Thyroid gland (tissue), 4 donors: ENCODE measurements around the gene TENM3.

Experiments
- POLR2A ChIP-seq, 2 donors: fragments of 450-650 bp; IDR thresholded peaks; one replicate each; pipeline ENCODE4 v1.6.1; 2017; ENCODE audit warnings: antibody characterized with exemption in 2 of 2, mild to moderate bottlenecking in 2 of 2, moderate library complexity in 1 of 2
- TF ChIP-seq, protein P1 (sequence below), 6 experiments: fragments of 200-600 bp in 3 of 6; fragments of 450-650 bp in 3 of 6; sonication (generic) in 3 of 6; IDR thresholded peaks; one replicate each; pipeline ENCODE4 v1.5.1; 2016 to 2019; ENCODE audit warnings: antibody characterized with exemption in 6 of 6, mild to moderate bottlenecking in 2 of 6, inconsistent platforms in 1 of 6, moderate library complexity in 1 of 6

DNA sequence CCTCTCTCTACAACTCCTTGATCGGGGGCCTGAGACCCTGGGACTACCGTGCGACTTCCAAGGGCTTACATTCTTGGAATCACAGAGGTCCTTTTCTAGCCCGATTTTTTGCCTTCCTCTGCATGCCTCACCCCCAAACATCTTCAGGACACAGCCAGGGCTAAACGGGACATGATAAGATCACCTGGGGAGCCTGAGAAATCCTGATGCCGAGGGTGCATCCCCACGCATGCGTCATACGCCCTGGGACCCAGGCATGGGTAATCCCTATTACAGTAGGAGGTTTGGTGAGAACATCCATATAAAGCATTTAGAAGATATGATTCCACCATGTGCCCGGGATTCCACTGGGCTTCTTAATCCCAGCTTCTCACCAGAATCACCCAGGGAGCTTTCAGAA, 596.9 kb downstream of the TENM3 start:
- TF ChIP-seq, protein P1, sequence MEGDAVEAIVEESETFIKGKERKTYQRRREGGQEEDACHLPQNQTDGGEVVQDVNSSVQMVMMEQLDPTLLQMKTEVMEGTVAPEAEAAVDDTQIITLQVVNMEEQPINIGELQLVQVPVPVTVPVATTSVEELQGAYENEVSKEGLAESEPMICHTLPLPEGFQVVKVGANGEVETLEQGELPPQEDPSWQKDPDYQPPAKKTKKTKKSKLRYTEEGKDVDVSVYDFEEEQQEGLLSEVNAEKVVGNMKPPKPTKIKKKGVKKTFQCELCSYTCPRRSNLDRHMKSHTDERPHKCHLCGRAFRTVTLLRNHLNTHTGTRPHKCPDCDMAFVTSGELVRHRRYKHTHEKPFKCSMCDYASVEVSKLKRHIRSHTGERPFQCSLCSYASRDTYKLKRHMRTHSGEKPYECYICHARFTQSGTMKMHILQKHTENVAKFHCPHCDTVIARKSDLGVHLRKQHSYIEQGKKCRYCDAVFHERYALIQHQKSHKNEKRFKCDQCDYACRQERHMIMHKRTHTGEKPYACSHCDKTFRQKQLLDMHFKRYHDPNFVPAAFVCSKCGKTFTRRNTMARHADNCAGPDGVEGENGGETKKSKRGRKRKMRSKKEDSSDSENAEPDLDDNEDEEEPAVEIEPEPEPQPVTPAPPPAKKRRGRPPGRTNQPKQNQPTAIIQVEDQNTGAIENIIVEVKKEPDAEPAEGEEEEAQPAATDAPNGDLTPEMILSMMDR (IDR thresholded peaks at IDR 0.05), result no peak
- no peak for TF ChIP-seq POLR2A (IDR thresholded peaks at IDR 0.05)
